Muscle layer of duodenum (tissue), 2 donors: ENCODE results near the gene SH3BP4.

Source experiments
- H3K27ac ChIP-seq: one replicate; pipeline ENCODE4 v1.7.0; 2013; ENCODE audit warnings: mild to moderate bottlenecking, low read length
- H3K27me3 ChIP-seq: one replicate; pipeline ENCODE4 v1.7.0; 2013; ENCODE audit warnings: low read depth, mild to moderate bottlenecking, control low read depth, low read length
- H3K36me3 ChIP-seq, 2 donors: one replicate each; pipeline ENCODE4 v1.7.0; 2013; ENCODE audit warnings: low read length in 2 of 2, control low read depth in 1 of 2, mild to moderate bottlenecking in 1 of 2; ENCODE audit not compliant: insufficient read depth in 2 of 2, control insufficient read depth in 1 of 2
- H3K4me1 ChIP-seq, 2 donors: one replicate each; pipeline ENCODE4 v1.7.0; 2013; ENCODE audit warnings: low read length in 2 of 2, mild to moderate bottlenecking in 2 of 2, control low read depth in 1 of 2, moderate library complexity in 1 of 2; ENCODE audit not compliant: insufficient read depth in 2 of 2, control insufficient read depth in 1 of 2
- H3K4me3 ChIP-seq, 2 donors: one replicate each; pipeline ENCODE4 v1.7.0; 2013; ENCODE audit warnings: low read length in 2 of 2, low read depth in 1 of 2, mild to moderate bottlenecking in 1 of 2
- H3K9me3 ChIP-seq, 2 donors: one replicate each; pipeline ENCODE4 v1.7.0; 2013; ENCODE audit warnings: low read length in 2 of 2, control low read depth in 1 of 2, mild to moderate bottlenecking in 1 of 2; ENCODE audit not compliant: control insufficient read depth in 1 of 2
- donor health status: healthy.

The SH3BP4 gene

DNA sequence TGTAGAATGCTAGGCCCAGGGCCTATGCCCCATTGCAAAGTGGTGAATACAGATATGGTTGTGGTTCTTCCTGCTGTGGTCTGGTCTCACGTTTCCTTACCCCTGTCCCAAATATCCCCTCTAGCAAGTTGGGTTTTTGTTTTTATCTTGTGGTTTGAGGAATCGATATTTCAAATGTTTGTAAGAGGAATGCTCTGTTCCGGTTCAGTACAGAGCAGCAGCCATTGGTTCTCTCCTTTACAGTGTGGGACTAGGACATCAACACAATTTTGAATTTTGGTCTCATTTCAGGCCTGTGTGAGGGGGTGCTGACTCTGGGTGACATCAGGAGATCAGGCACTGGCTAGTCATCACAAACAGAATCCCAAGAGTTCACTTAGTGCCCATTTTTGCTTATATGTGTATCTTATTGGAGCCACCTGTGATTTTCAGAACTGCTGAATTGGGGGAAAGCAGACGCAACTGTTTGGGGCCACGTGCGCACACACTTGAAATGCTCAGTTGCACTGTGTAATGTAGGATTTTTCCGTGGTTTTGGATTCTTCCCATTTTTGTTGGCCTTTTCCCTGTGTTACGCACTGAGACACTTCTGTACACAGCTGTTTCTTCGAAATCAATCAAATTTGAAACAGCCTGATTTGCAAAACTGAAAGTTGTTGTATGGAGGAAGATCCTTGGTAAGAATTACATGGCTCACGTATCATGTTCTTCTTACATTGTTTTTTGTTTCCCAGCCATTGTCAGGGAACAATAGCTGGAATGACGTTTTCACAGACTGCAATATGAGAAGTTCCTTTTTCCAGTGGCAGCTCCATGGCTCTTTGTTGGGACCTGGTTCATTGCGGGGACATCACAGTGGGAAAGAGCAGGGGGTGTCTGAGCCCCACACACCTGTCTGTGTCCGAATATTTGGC, 8.6 kb downstream of the SH3BP4 start:
- H3K27ac ChIP-seq, result no peak overlapping the region
- peaks cover 3 to 5% of the 10 kb centered on the region in 2 donors for H3K4me1 ChIP-seq
- H3K4me3 ChIP-seq, result no peak overlapping the region
- H3K36me3 ChIP-seq, result no peaks in the 10 kb centered on the region
- no peaks in the 10 kb centered on the region for H3K9me3 ChIP-seq
- no peaks in the 10 kb centered on the region for H3K27me3 ChIP-seq

DNA sequence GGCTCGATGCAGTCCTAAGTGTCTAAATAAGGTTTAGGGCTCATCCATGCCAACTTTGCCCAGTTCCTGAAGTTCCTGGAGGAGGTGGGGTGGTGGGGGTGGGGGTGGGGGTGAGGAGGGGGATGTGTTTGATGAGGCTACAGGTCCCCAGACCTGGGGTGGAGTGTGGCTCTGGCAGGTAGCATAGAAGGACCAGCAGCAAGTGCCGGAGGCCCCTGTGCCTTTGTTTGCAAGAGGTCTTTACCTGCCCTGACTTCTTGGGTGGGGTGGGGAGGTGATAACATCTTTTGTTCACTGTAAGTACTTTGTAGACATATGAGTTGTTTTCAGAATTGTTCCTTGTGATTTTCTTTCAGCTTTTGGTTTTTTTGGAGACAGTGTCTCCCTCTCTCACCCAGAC, 10.0 kb downstream of the SH3BP4 start:
- no peaks in the 10 kb centered on the region for H3K27me3 ChIP-seq
- H3K9me3 ChIP-seq, result no peaks in the 10 kb centered on the region
- H3K4me3 ChIP-seq, result no peak overlapping the region
- H3K36me3 ChIP-seq, result no peaks in the 10 kb centered on the region
- no peak overlapping the region for H3K27ac ChIP-seq
- peaks cover 3 to 4% of the 10 kb centered on the region in 2 donors for H3K4me1 ChIP-seq

DNA sequence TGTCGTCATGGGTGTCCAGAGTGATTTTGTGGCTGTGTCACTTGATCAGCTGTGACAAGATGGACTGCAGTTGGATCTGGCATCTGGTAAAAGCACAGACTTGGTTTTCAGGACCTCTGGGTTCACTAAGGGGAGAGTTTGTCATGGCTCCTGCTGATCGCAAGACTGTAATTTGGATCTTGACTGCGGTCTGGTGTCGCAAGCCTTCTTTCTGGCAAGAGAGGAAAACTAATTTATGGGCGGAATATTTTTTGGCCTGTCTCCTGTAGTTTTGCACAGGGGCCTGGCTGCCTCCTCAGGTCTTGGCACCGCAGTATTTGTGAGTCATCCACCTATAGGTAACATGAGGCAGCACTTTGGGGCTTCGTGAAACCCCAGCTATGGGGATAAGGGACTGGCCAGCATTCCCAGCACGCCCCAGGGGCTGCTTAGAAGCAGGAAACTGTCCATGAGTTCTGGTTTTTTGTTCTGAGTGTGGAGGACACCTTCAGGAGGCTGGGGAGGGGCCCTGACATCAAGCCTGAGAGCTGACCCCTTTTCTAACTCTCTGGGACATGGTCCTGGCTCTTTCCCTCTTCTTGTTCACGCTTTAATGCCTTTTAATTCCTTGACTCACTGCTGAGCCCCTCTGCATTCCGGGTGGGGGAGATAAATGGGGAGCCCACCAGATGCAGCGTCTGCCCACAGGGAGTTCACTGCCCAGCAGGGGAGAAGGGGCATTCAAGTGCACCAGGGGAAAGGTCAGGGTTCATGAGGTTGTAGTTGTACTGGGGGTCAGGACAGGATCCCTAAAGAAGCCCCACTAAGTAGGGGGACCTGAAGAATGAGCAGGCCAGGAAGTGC, 12.2 kb downstream of the SH3BP4 start:
- H3K36me3 ChIP-seq, result no peaks in the 10 kb centered on the region
- H3K4me3 ChIP-seq, result no peak overlapping the region
- H3K9me3 ChIP-seq, result no peaks in the 10 kb centered on the region
- H3K27me3 ChIP-seq, result no peaks in the 10 kb centered on the region
- peaks cover 0 to 4% of the 10 kb centered on the region in 2 donors for H3K4me1 ChIP-seq
- no peak overlapping the region for H3K27ac ChIP-seq

DNA sequence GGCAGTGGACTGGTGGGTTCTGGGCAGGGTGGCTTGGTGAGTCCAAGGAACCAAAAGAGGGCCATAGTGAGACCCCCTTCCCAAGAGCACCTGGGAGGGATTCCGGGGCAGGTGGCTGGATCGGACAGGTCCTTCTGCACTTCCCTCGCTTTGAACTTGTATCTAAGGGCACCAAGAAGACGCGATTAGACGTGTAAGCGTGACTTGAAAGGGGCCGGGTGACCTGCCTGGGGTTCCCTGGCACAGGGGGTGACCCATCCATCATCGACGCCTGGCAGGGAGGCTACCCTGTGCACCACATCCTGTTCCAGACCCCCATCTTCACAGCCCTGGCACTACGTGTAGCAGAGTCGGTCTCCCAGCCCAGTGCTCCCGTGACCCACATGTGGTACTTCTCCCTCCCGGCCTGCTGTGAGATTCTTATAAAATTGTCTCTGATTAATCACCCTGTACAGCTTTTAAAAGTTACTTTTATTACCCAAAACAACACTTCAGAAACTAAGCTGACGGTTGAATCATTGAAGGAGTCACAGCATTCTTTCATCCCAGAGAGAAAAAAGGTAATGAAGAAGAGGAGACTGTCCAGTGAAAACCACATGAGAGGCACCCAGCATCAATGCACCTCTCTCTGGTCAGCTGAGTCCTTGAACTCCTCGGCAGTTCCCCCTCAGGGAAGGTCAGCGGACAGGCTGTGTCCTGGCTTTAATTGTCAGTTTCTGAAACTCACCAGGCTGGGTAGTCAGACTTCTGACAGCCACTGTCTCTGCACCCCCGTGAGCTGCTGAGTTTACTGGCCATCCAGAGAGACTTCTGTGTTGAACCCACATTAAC, 13.0 kb downstream of the SH3BP4 start:
- Histone ChIP-seq H3K27ac (no peak overlapping the region), H3K4me3 (no peak overlapping the region), H3K27me3 (no peaks in the 10 kb centered on the region), H3K4me1 (peaks cover 0 to 4% of the 10 kb centered on the region in 2 donors), H3K9me3 (no peaks in the 10 kb centered on the region), H3K36me3 (no peaks in the 10 kb centered on the region)

DNA sequence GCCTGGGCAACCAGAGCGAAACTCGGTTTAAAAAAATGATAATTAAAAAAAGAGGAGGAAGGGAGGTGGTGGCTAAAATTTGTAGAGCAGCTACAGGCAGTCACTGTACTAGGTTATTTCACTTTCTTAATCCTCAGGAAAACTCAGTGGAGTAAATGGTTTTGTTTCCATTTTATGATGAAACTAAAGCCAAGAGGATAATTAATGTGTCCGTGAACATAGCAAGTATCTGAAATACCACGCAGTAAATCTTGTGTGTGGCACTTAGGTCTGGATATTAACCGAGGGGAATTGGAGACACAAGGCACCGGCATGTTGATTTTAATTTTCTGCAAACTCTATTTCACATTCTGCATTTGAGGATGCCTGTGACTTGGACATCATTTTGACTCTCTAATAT, 14.5 kb downstream of the SH3BP4 start:
- Histone ChIP-seq H3K9me3 (no peaks in the 10 kb centered on the region), H3K4me1 (no peaks in the 10 kb centered on the region), H3K36me3 (no peaks in the 10 kb centered on the region), H3K4me3 (no peak overlapping the region), H3K27me3 (no peaks in the 10 kb centered on the region), H3K27ac (no peak overlapping the region)

DNA sequence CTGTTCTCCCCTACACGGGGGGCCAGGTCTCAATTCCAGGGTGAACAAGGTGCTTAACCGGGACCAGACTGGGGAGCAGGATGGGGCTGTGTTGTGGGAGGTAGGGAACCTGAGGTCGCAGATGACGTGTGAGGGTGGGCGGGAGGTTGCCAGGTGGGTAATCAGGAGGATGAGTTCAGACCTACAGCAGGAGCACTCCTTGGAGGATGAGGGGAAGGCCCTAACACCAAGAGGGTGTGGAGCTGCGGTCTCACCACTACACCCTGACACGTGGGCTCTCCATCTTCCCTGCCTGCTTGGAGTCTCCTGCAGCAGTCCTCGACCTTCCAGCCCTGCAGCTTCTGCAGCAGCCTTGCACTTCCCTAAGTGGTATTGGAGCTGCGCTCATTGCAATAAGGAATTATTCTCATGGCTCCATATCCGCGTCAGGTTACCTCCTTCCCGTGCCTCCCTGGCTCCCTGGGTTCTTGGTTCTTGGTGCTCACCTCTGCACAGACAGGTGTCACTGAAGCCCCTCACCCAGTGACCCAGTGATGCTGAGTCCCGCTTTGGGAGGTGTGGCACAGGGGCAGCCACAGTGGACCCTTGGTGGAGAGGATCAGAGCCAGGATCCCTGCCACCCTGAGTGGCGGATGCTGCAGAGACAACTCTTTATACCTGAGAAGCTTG, 15.5 kb downstream of the SH3BP4 start:
- no peaks in the 10 kb centered on the region for H3K36me3 ChIP-seq
- no peak overlapping the region for H3K27ac ChIP-seq
- H3K4me3 ChIP-seq, result no peak overlapping the region
- no peaks in the 10 kb centered on the region for H3K9me3 ChIP-seq
- H3K27me3 ChIP-seq, result no peaks in the 10 kb centered on the region
- H3K4me1 ChIP-seq, result no peaks in the 10 kb centered on the region

DNA sequence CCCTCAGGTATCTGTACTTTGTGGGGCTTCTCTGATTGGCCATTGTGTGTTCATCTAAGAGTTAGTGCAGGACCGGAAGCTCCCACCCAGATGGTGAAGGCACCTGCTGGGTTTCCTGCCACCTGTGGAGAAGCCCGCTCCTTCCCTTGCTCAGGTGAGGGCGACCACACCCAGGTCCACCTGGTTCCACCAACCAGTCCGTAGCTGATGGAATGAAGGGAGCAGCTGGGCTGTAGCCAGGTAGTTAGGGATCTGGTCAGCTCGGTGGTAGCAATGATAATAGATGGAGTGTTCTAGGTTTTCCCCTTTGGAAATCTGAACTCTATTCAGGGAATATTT, 16.0 kb downstream of the SH3BP4 start:
- no peaks in the 10 kb centered on the region for H3K4me1 ChIP-seq
- no peak overlapping the region for H3K27ac ChIP-seq
- H3K9me3 ChIP-seq, result no peaks in the 10 kb centered on the region
- H3K27me3 ChIP-seq, result no peaks in the 10 kb centered on the region
- H3K36me3 ChIP-seq, result no peaks in the 10 kb centered on the region
- no peak overlapping the region for H3K4me3 ChIP-seq

DNA sequence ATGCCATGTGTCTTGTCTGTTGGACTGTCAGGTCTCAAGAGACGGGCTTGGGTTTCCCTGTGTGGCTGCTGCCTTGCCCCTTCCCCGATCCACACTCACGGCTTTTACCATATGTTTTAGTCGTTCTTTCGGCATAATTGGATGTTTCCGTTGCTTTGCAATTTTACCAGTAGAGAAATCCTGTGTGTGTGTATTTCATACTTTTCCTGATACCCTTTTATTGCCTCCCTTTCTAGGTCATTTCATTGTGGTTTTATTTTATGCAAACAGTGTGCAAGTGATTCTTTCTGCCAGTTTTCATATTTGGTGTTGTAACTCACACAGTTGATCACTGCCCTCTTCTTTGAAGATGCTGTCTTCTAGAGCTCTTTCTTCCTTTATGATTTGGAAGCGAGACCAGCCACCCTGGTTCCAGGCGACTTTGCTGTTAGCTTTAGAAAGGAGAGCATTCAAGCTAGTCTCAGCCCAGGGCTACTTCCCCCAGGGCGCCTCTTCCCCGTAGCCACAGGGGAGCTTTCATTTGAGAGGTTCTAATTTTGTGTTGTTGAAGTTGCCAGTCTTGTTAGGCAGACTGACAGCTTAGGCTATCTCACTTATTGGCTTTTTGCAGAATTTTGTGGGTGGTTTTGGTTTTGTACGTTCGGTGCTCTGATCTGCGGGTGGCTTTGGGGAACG, 17.0 kb downstream of the SH3BP4 start:
- H3K9me3 ChIP-seq, result no peaks in the 10 kb centered on the region
- no peak overlapping the region for H3K4me3 ChIP-seq
- no peaks in the 10 kb centered on the region for H3K4me1 ChIP-seq
- no peaks in the 10 kb centered on the region for H3K36me3 ChIP-seq
- H3K27me3 ChIP-seq, result no peaks in the 10 kb centered on the region
- H3K27ac ChIP-seq, result no peak overlapping the region

DNA sequence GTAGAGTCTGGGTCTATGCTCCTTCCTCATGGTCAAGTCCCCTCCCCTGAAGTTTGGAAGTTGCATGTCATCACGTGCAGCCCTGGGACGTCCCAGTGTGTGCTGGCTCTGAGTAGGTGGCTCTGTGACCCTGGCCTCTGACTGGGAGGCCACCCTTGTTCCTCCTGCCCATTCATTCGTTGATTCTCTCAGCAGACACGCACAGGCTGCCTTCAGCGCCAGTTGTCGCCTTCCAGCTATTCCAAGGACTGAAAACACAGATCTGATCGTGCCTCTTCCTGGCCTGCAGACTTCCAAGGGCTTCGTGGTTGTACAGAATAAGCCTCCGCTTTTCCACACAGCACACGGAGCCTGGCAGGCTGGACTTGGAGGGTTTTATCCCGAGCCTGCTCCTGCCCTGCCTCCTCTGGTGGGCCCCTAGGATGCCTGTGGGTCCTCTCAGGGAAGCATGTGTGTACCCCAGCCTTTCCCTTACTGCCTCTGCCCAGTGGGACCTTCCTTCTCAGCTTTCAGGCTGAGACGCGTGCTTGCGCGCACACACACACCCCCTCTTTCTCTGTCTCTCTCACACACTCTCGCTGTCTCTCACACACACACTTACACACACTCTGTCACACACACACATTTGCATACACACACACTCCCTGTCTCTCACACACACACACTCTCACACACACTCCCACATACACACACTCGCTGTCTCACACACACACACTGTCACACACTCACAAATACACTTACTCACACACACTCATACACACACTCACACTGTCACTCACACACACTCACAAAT, 17.7 kb downstream of the SH3BP4 start:
- Histone ChIP-seq H3K27ac (no peak overlapping the region), H3K27me3 (no peaks in the 10 kb centered on the region), H3K9me3 (no peaks in the 10 kb centered on the region), H3K36me3 (no peaks in the 10 kb centered on the region), H3K4me3 (no peak overlapping the region), H3K4me1 (no peaks in the 10 kb centered on the region)

DNA sequence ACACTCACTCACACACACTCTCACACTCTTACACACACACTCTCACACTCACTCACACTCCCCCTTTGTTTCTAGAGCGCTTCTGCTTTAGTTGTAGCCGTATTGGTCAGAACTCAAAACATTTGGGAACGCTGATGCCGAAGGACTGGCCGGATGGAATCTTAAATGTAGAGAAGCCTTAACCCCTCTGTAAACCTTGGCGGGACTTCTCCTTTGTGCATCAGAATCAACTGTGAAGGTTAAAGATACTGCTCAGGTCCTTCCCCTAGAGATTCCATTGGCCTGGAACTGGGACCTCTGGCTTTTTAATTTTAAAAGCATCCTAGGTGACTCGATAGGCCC, 18.3 kb downstream of the SH3BP4 start:
- H3K4me1 ChIP-seq, result no peaks in the 10 kb centered on the region
- no peaks in the 10 kb centered on the region for H3K36me3 ChIP-seq
- H3K27me3 ChIP-seq, result no peaks in the 10 kb centered on the region
- H3K27ac ChIP-seq, result no peak overlapping the region
- H3K4me3 ChIP-seq, result no peak overlapping the region
- no peaks in the 10 kb centered on the region for H3K9me3 ChIP-seq
